SK-N-SH (cell line): ENCODE measurements around the gene GNAI3. TPM values are rescaled to one million over a fixed set of nuclear protein-coding genes. Genes with fewer than 3 reads are reported as not detected.

Experiments used
- CTCF ChIA-PET: fragments of 300-600, 350-600 bp; formaldehyde crosslinking; extraction: SDS; loops from one replicate; lab custom pipeline; 2021; lab: Yijun Ruan, JAX
- POLR2A ChIA-PET: fragments of 350-600 bp; sonication (Branson Sonifier 250); formaldehyde crosslinking; extraction: SDS; loops from one replicate; lab custom pipeline; 2020; ENCODE audit warnings: antibody characterized with exemption, inconsistent platforms; lab: Yijun Ruan, JAX
- DNase-seq: peaks from one replicate; pipeline ENCODE4 v3.0.0; 2012
- H2AFZ ChIP-seq: fragments of 200-600 bp; sonication (generic); 2 replicates; pipeline ENCODE4 v1.8.1; 2016; ENCODE audit warnings: antibody characterized with exemption, mild to moderate bottlenecking, low read depth
- H3F3A ChIP-seq: fragments of 200-600 bp; sonication (generic); replicated peaks from 2 replicates; pipeline ENCODE3; 2016; ENCODE audit warnings: antibody characterized with exemption, mild to moderate bottlenecking; ENCODE audit not compliant: insufficient read depth
- H3K27ac ChIP-seq, 2 experiments: fragments of 200-500 bp in 1 of 2; fragments of 200-600 bp in 1 of 2; sonication (Bioruptor generic) in 1 of 2; sonication (generic), shearing (Covaris generic) in 1 of 2; 2 replicates each; pipeline versions ENCODE4 v1.5.1 to v1.6.1; 2014 to 2016; ENCODE audit warnings: low read depth in 2 of 2, inconsistent platforms in 1 of 2, low read length in 1 of 2, mild to moderate bottlenecking in 1 of 2, mixed read lengths in 1 of 2
- H3K27me3 ChIP-seq: fragments of 200-600 bp; sonication (generic), shearing (Covaris generic); 2 replicates; pipeline ENCODE4 v1.6.1; 2016; ENCODE audit warnings: mixed run types; ENCODE audit not compliant: insufficient read depth
- H3K36me3 ChIP-seq, 2 experiments: fragments of 200-500 bp in 1 of 2; fragments of 200-600 bp in 1 of 2; sonication (Bioruptor generic) in 1 of 2; sonication (generic) in 1 of 2; replicated peaks in 1 of 2; 2 replicates each; pipeline versions ENCODE3 to v1.5.1; 2014 to 2016; ENCODE audit warnings: low read length in 1 of 2, mild to moderate bottlenecking in 1 of 2; ENCODE audit not compliant: insufficient read depth in 2 of 2, control insufficient read depth in 1 of 2
- H3K4me1 ChIP-seq, 2 experiments: fragments of 200-500 bp in 1 of 2; fragments of 200-600 bp in 1 of 2; sonication (Bioruptor generic) in 1 of 2; sonication (generic), shearing (Covaris generic) in 1 of 2; 2 replicates each; pipeline versions ENCODE4 v1.5.1 to v1.6.1; 2014 to 2016; ENCODE audit warnings: low read depth in 1 of 2, low read length in 1 of 2, mixed run types in 1 of 2; ENCODE audit not compliant: insufficient read depth in 2 of 2, control insufficient read depth in 1 of 2
- H3K4me2 ChIP-seq: fragments of 200-600 bp; sonication (generic), shearing (Covaris generic); 2 replicates; pipeline ENCODE4 v1.6.1; 2017; ENCODE audit warnings: mixed run types
- H3K4me3 ChIP-seq, 2 experiments: fragments of 200-500 bp in 1 of 2; fragments of 200-600 bp in 1 of 2; sonication (Bioruptor generic) in 1 of 2; sonication (generic), shearing (Covaris generic) in 1 of 2; 2 replicates each; pipeline versions ENCODE4 v1.5.1 to v1.8.1; 2014 to 2016; ENCODE audit warnings: low read depth in 2 of 2, inconsistent platforms in 1 of 2, low read length in 1 of 2, mild to moderate bottlenecking in 1 of 2, mixed read lengths in 1 of 2, moderate library complexity in 1 of 2
- H3K79me2 ChIP-seq: fragments of 200-600 bp; sonication (generic); 2 replicates; pipeline ENCODE4 v1.8.1; 2017; ENCODE audit warnings: mild to moderate bottlenecking; ENCODE audit not compliant: insufficient read depth
- H3K9ac ChIP-seq: fragments of 200-600 bp; sonication (generic); 2 replicates; pipeline ENCODE4 v1.6.1; 2017; ENCODE audit warnings: mixed run types
- H3K9me2 ChIP-seq: fragments of 200-600 bp; sonication (generic); 2 replicates; pipeline ENCODE4 v1.6.1; 2017; ENCODE audit warnings: mixed run types
- H3K9me3 ChIP-seq: fragments of 200-600 bp; sonication (generic); 2 replicates; pipeline ENCODE4 v1.6.1; 2017; ENCODE audit warnings: mixed run types, mild to moderate bottlenecking, moderate library complexity
- H4K20me1 ChIP-seq: fragments of 200-600 bp; sonication (generic); 2 replicates; pipeline ENCODE4 v1.6.1; 2017; ENCODE audit warnings: mild to moderate bottlenecking, mixed run types; ENCODE audit not compliant: insufficient read depth
- ELF1 ChIP-seq: IDR thresholded peaks from 2 replicates; pipeline ENCODE4 v1.4.0; 2012
- FOSL2 ChIP-seq: IDR thresholded peaks from 2 replicates; pipeline ENCODE4 v1.4.0; 2012; ENCODE audit warnings: low read depth, mild to moderate bottlenecking, moderate library complexity, borderline replicate concordance
- NFIC ChIP-seq: IDR thresholded peaks from 2 replicates; pipeline ENCODE4 v1.4.0; 2012; ENCODE audit warnings: borderline replicate concordance
- NRF1 ChIP-seq: IDR thresholded peaks from 2 replicates; pipeline ENCODE4 v1.6.1; 2012; ENCODE audit warnings: low read depth, mild to moderate bottlenecking, low read length
- PBX3 ChIP-seq: IDR thresholded peaks from 2 replicates; pipeline ENCODE4; 2012
- REST ChIP-seq: IDR thresholded peaks from 2 replicates; pipeline ENCODE4 v1.6.1; 2012; ENCODE audit warnings: mild to moderate bottlenecking, low read depth, low read length, moderate library complexity
- TAF1 ChIP-seq: IDR thresholded peaks from 2 replicates; pipeline ENCODE4 v1.6.1; 2012; ENCODE audit warnings: low read depth, mild to moderate bottlenecking, low read length, moderate library complexity, borderline replicate concordance
- USF2 ChIP-seq: fragments of 150-350 bp; IDR thresholded peaks from 2 replicates; pipeline ENCODE4 v1.6.1; 2017; ENCODE audit warnings: antibody characterized with exemption, low read length, low read depth, borderline replicate concordance
- YY1 ChIP-seq: IDR thresholded peaks from 2 replicates; pipeline ENCODE4 v1.4.0; 2012; ENCODE audit warnings: low read depth, mild to moderate bottlenecking
- ZBTB33 ChIP-seq: IDR thresholded peaks from 2 replicates; pipeline ENCODE4 v1.4.0; 2012; ENCODE audit warnings: low read depth, borderline replicate concordance
- WGBS: methylation state at CpG from one replicate; pipeline ENCODE4 v1.1.6; 2017; ENCODE audit warnings: low lambda C conversion rate; 5-methylcytosine and 5-hydroxymethylcytosine counted together
- polyA plus RNA-seq, 3 experiments: library from polyadenylated mRNA; depleted of rRNA; stranded (reverse); fragments of >200 nt; gene quantifications; 2 replicates each; pipeline ENCODE4 v1.2.3, GENCODE V29; 2012

GNAI3 gene
- polyA plus RNA-seq, 1 of the 3 experiments (the other 2 are of a cell fraction): 4.0 TPM

GRCh38 chr1:109595531-109595930 is 47.1 kb downstream of the GNAI3 start:
- ChIA-PET CTCF (interaction anchor here (1.5 to 1.7 kb wide), 2 partner anchors 45 to 54 kb away, joined by 3 to 5 read pairs; no protein-coding TSS in a partner anchor), POLR2A (no interaction called here)
- H3K36me3 ChIP-seq: peaks cover 71% of the 10 kb centered on the region in 2 experiments
- H3K9me2 ChIP-seq: no peaks in the 10 kb centered on the region
- no peaks in the 10 kb centered on the region for H4K20me1 ChIP-seq
- H3K27me3 ChIP-seq: no peaks in the 10 kb centered on the region
- H3K9me3 ChIP-seq: no peaks in the 10 kb centered on the region
- H3K79me2 ChIP-seq: peaks cover 23% of the 10 kb centered on the region; the same call in 1 of the 2 replicates
- H3K27ac ChIP-seq: no peak overlapping the region
- no peak overlapping the region for H3K4me2 ChIP-seq
- WGBS: 97% methylated on average over 2 of the region's 2 CpGs
- no peak overlapping the region for H2AFZ ChIP-seq
- no peaks in the 10 kb centered on the region for H3F3A ChIP-seq
- H3K4me3 ChIP-seq: no peak overlapping the region
- no peak for TF ChIP-seq ELF1
- no peak for TF ChIP-seq PBX3
- no peak for TF ChIP-seq TAF1
- TF ChIP-seq YY1: no peak
- no peak for TF ChIP-seq NFIC
- TF ChIP-seq ZBTB33: no peak
- TF ChIP-seq REST: no peak
- no peak for TF ChIP-seq USF2
- TF ChIP-seq FOSL2: no peak
- TF ChIP-seq NRF1: no peak
- H3K4me1 ChIP-seq: peaks cover 0 to 11% of the 10 kb centered on the region in 2 experiments; a peak in 1 of 4 replicates
- no peak overlapping the region for H3K9ac ChIP-seq
- no peak for DNase-seq
